GM04503 (cell line): ENCODE results near the gene GRP.
A peak's percentile ranks its signal among the peaks of the same experiment; 100 is the strongest.

ENCODE experiments used
- DNase-seq: peaks from one replicate; pipeline ENCODE4 v3.0.0-alpha.2; 2012; ENCODE audit warnings: low read depth

Gene GRP

DNA sequence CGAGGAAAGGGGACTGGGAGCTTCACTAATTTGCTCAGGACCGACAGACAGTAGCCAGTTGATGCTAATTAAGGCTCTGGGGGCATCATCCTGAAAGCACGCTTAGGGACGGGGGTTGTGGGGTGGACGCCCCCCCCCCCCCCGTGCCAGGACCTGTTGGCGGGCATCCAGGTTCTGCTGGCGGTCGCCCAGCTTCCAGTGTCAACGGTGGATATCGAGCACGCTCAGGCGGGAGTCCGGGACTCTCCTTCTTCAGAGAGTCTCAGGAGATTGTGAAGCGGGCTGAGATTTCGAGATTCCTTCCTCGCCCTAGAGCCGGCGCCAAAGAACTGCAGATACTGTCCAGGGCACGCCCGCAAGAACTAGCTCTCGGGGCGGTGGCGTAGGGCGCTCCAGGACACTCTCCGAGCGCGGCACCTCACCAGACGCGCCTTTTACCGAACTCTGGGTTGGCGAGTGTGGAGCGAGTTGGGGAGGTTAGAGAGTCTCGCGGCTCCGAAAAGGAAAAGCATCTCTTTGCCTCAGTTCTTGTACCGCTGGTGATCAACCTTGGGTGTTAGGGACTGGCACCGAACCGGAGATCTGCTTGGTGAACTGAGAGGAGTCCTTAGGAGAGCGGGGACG lies 47.7 kb downstream of the GRP start:
- DNase-seq = no peak

DNA sequence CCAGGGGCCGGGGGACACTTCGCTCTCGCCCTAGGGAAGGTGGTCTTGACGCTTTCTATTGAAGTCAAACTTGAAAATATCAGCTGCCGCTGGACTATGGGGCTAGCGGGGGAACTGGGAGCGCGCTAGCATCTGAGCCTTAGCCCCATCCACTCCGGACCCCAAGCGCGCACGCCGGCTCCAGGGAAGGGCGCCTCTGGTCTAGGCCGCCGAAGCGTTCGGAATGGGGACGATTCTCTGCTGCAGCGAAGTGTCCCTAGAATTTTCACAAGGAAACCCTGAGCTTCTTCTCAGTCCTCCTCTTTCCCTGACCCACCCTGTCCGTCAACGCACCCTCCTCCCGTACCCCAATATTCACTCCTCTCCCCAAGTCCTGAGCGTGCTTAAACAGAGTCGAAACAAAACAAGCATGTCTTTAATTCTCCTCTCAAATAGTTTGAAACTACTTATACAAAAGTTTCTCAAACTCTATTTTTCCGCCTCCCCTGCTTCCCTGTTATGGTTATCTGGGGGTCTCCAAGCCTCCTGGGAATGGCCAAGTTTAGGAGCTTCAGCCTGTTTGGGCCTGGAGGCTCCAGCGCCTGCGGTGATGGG lies 48.3 kb downstream of the GRP start:
- DNase-seq = no peak

DNA sequence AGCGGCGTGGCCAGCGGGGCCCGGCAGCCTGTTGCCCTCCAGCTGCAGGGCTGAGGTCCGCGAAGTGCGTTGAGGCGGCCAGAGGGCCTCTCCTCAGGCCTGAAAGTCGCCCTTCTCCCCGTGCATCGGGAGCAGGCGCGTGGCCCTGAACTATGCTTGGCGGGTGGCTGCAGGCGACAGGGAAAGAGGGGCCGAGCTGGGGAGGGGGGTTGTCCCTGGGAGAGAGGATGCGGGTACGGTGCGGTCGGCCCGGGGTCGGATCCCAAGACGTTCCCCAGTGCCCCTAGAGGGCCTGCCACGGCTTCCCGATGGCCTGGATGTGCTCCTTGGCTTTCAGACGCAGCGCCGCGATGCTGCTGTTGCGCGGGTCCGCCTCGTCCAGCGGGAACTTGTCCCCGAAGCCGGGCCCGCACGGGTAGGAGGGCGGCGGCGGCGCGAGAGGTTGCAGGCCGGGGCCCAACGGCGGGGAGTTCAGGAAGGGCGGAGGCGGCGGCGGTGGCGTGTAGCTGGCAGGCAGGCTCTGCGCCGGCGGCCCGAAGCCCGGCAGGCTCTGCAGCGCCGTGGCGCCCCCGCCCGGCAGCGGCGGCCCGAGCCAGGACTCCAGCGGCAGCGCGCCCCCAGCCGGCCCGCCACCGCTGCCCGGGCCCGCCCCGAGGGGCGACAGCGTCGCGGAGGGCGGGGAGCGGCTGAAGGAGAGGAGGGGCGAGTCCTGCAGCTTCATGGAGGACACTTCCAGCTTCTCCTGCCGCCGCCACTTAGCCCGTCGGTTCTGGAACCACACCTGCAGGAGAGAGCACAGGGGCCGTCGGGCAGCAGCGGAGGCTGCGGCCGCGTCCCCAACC lies 49.0 kb downstream of the GRP start:
- no peak for DNase-seq

DNA sequence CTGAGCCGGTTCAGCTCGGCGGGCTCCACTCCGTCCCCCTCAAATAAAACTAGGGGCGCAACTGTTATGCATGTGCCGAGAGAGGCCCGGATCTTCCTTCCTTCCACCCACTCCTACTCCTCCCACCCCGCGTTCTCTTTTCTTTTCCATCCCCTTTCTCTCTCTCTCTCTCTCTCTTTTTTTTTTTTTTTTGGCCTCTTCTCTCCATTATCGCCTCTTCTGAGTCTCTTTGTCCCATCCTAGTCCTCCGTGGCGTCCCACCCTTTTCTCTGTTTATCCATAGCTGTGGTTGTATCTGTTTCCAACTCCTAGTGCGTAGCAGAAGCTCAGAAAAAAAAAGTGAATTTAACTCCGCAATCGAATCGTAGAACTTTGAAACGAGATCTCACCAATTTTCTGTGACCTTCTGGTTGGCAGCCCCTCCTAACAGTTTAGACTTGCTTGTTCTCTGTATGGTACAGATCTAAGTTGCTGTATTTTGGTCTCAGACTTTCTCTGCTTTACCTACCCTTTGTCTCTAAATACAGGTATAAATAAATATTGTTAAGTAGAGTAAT lies 49.7 kb downstream of the GRP start:
- DNase-seq = no peak

DNA sequence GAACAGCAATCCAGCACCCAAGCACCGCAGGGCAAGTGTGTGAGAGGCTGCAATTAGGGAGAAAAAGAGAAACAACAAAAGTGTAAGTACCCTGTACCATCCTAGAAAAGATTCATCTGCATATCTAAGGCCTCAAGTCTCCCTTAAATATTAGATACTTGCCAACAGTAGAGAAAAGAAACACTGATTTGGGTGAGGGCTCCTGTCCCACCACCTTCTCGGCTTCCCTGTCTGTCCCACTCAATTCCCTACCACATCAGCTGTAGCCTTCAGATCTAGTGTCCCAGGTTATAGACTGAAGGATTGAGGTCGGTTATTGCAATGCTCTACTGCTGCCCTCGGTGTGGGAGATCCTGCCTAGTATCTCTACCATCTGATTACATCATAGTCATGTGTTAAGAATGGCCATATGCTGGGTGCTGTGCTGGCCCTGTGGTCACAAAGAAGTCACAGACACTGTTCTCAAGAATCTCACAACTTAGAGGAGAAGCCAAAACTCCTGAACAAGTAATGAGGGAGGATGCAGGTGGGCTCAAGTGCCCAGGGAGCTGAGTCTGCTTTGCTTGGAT lies 50.8 kb downstream of the GRP start:
- no peak for DNase-seq

DNA sequence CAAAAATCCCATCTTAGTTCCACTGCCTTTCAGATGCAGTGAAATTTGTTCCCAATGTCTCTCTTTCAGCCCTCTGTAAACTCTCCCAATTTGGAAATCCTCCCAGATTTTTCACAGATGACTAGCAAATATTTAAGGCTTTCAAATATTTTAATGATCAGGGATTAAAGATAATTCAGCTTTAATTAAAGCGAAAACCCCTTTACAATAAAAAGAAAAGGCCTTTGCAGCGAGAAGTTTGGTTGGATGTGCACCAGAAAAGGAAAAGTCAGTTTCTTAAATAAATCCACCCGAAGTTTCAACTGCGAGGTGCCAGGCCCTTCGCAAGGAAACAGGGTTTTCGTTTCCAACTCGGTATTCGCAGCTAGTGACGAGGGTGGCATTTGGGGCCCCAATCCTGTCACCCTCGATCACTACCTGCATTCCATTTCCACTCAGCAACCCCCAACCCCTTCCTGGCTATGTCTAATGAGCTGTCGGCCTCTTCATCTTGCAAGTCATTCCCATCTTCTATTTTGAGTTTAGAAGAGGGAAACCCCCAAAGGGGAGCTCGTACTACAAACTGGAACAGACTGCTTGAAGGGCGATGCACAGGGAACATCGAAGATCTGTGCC lies 51.8 kb downstream of the GRP start:
- no peak for DNase-seq

DNA sequence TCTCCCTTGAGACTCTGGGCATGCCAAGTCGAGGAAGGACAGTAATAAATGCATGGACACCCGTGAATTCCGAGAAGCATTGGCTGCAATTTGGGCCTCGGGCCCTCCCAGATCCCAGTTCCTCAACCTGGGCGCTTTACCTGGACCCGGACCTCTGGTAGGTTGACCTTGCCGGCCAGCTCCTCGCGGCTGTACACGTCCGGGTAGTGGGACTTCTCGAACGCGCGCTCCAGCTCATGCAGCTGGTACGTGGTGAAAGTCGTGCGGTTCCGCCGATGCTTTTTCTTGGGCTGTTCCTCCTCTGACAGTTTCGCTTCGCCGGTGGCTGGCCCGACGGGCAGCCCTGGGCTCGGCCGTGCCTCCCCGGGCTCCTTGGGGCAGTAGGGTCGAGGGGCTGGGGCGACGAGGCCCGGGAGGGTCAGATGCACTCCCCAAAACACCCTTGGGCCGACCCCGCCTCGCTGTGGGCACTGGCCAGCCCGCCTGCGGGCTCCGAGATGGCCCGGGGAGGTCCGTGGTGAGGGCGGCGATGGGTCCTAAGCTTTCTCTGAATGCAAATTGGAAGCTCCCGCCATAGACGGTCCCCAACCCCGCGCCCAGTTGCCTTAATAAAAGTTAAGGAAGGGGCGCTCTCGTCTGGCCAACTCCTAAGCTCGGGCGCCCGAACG lies 52.4 kb downstream of the GRP start:
- DNase-seq = no peak

DNA sequence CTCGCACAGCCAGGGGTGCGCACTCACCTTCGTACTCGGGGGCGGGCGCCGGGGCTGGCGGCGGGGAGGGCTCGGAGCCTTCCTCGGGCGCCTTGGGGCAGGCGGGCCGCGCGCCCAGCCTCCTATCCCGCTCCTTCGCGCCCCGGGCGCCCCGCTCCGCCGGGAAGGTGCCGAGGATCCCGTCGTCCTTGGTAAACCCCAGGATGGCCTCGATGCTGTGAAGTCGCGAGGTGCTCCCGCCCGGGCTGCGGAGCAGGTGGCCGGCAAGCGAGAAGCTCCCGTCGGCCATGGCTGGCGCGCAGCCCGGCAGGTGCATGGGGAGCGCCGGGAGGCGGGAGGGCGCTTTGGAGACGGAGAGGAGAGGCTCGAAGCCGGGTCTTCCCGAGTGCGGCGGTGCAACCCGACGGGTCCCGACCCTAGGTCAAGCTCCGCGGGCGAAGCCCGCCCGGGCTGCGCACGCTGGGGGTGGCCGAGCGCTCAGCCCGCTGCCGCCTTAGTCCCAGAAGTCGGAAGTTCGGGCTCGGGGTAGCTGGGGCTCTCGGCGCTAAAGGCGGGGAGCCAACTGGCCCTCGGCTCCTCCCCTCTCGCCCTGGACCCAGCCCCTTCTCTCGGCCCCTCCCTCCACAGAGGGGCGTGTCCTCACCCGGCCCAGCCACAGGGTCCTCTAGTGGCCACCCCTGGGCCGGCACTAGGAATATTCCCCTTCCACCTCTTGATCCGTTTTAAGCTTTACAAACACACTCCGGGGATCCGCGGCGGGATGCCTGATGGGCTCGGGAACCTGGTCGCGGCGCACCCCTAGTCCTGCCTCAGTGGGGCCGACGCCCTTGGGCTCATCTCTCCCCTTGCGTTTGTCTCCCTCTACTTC lies 53.2 kb downstream of the GRP start, which contains the start of gene RAX:
Gene RAX (minus strand): TSS at position 564 of the 868 bp plus-strand sequence. CDS start 248 bp downstream, at position 316.
- DNase-seq = no peak

DNA sequence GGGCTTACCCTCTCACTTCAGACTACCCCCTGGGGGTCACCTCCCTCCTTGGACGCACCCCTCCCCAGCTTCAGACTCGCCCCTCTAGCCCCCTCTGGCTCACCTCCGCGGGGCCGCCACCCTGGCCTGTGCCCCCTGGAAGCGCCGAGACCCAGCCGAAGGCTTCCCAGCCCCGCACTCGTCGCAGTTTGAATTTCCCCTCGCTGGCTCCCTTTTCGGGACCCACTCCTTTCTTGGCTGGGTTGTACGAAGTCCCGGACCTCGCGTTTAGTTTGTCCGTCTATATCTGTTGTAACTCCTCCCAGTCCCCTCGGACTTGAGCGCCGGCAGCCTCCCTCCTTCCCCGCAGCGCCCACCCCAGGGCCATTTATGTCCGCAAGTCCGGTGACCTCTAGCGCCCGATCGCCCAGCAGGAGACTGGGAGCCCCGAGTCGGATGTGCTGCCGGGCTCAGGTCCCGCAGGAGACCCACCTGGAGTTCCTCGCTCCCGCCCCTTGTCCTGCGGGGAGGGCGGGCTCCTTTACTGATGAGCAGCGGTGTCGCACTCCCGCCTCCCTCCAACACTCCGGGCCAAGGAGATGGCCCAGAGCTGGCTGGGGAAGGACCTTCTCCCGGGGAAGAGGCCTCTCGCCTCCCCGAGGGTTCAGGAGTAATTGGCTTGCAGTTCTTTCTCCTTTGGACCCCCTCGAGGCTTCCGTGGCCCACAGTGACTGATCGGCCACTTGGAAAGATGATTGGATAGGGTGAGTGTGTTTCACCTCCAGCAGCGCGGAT lies 54.0 kb downstream of the GRP start:
- DNase-seq = no peak

DNA sequence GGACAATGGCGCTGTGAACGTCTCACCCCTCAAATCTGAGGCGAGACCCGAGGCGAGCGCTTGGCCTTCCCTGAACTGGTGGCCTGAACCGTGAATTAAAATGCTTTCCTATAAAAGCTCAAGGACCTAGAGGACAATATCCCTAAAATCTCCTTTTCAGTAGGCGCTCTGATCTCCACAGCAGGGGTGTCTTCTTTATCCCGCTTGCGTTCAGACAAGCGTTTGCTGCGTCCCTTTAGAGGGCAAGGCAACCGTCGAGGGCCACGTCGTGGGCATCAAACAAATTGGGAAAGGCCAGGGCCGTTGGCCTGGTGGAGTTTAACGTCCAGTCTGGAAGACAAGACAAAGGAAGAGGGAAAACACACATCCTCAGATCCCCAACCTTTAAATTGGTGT lies 54.6 kb downstream of the GRP start:
- no peak for DNase-seq

DNA sequence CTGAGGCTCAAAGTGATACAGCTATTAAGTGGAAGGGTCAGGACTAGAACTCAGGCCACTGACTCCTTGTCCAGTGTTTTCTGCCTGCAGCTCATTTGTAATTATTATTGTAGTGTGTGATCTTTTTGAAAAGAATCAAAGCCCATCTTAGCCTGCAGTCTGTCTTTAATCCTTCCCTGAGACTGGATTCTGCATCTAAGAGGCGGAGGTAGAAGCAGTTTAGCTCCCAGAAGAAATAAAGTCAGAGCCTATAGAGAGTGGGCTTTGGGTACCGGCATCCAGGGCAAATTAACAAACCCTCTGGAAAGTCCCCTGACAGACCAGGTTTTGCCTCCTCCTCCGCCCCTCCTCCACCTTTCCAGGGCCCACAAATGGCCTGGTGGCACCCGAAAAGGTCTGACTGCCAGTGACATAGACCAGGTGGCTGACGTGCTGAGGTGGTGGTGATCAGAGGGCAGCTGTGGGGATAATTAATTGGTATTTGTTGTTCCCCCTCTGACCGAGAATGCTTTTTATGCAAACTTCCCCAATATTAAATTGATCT lies 55.5 kb downstream of the GRP start:
- no peak for DNase-seq

DNA sequence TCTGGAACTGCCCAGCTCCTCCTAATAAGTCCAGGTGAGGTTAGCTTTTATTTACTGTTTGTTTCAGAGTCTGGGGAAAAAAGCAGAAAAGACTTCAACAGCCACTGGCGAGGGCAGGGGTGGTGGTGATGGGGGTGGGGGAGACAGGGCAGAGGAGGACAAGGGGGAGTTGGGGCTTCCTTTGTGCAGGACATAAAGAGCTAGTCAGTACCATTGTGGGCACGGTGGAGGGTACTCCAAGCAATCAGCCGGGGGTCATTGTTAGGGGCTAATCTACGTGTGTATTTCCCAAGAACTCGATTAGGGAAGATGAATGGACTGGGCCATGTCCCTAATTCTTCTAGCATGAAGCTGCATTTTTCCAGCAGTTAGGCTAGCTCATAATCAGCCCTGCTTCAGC lies 56.1 kb downstream of the GRP start:
- DNase-seq = no peak

DNA sequence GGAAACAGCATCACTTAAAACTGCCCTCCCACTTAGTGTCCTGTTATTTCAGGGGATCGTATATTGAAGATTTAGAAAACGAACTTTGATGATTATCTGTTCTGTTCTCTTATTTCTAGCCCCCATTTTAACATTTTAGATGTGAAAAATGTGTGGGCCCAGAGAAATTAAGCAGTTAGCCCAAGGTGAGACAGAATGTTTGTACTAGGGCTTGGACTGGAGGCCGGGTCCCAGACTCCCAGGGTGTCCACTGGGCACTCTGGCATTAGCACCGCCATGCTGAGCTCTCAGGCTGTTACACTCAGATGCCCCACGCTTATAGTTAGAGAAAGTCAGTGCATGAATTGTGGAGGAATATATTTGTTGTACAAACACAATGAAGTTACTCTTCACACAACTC lies 58.8 kb downstream of the GRP start:
- no peak for DNase-seq

DNA sequence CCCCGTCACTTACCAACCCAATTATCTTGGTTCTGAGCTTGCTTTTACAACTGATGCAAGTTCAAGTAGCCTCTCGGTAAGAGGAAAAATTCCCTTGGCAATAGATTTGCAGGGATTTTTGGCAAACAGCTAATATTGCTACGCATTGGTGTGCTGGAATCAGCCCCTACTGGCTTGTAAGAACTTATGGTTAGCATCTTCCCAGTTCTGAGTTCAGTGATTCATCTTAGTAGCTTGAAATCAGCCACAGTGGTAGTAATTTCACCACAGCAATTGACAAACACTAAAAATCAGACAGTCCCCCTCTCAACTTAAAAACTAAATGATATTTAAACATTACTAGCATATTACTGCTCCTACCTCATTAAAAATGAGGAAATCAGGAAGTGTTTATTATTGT lies 59.2 kb downstream of the GRP start:
- DNase-seq = peak; percentile 10

DNA sequence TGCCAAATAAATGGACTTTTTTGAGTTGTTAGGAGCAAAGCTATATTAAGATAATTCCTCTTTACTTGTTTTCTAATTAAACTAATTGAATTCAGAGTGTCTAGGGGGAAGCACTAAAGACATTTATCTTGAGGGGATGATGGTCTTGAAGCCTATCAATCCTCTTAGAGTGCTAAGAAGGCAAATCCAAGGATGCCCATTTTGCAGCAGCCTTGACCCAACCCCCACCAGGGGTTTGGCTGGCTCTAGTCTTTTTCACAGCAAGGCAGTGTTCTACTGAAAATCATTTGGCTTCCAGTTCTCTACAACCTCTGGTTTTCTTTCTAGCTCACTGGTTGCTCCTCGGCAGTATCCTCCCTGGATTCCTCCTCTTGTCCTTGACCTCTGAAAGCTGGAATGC lies 59.8 kb downstream of the GRP start:
- no peak for DNase-seq
